ENCODE results near the gene ITGA5.

DNA sequence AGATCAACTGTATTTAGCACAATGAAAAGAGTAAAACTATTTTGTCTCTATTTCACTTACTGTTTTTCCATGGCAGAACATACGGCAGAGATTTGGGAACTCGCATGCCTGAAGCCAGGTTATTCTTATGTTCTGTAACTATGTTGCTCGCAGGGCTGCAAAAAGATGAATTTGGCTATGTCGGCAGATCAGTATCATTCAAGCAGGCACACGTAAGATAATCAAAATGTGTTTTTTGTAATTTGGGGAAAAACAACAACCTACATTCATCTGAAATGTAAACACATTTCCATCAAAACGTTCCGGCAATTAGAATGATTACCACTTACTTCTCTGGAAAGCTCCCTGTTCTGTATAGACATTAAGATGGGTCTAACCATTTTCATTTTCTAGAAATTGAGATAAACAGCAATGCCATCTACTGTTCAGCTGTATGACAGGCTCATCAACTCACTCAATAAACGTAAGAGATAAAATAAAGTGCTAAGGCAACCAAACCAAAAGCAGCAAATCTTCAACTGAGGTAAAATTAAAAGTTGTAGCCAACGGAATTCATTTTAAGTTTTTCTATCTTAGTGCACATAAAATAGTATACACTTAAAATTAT, 41.4 kb upstream of the ITGA5 start:
- TF ChIP-seq EZH2 (IDR thresholded peaks at IDR 0.05; ENCODE audit: low read length, unreplicated experiment) (peak; percentile 55), CTCF (conservative IDR thresholded peaks at IDR 0.05; ENCODE audit: low read depth, low read length) (peak; percentile 37; the same call in 1 of the 2 replicates)
